NCI-H2227 (cell line): ENCODE data around the gene RPS13.
"Not testable (repeated sequence)": the region's sequence is repeated elsewhere in the genome, so short reads cannot be mapped to it uniquely, and the experiment has no call there.

Source experiments
- DNase-seq: peaks from one replicate; lab custom pipeline; 2025; ENCODE audit not compliant: unreplicated experiment; lab: John Stamatoyannopoulos, UW

The RPS13 gene

DNA sequence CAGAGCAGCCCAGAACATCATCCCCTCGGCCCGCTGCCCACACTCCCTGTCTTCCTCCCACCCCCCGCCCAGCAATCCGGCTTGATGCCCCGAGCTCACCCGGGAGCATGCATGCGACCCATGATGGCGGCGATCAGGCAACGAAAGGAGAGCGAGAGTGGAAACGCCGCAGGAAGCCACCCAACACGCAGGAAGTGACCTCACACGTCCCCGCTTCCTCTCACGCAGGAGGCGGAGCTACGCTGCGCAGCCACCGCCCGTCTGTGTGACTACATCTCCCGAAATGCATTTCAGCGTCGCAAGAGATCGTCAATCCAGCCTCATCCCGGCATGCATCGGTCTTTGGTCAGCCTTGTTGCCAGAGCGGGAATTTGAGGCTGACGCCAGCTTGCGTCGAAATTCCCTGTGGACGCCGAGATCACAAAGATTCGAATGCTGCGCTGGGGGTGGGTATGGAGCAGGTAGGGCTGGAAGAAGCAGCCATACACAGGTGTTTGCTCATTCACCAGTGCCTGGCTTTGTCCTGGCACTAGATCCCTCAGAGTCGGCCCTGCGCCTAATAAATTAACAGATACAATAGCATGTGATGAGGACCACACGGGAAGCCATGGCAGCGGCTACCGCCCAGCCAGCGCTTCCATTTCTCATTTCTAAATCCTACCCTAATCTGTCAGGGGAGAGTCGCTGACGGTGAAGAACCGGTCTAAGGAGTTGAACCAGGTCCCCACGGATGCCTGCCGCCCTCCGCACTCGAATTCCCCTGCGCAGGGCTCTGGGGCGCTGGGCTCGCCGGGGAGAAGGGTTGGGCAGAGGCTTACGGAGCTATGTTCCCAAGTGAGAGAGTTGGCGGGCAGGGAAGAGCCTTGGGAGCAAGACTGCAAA, at the start of gene RPS13:
Gene RPS13, minus strand, starts transcription at position 148 of the 882 bp plus-strand sequence. Its CDS starts 26 bp downstream, at position 122.
- DNase-seq: peak; percentile 99

- no peak for DNase-seq
Observed at GRCh38 chr11:17121981-17122380, 44.5 kb upstream of the RPS13 start.

GRCh38 chr11:17117262-17117661, 39.8 kb upstream of the RPS13 start:
- DNase-seq: no peak

DNA sequence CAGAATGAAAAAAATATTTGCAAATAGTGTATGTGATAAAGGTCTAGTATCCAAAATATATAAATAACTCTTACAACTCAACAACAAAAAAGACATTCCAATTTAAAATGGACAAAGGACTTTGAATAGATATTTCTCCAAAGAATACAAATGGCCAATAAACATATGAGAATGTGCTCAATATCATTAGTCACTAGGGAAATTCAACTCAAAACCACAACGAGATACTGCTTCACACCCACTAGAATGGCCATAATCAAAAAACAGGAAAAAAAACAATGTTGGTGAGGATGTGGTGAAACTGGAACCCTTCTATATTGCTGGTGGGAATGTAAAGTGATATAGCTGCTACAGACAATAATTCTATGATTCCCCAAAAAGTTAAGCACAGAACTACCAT, 38.6 kb upstream of the RPS13 start:
- DNase-seq: no peak

GRCh38 chr11:17107745-17108144, 30.3 kb upstream of the RPS13 start:
- DNase-seq: peak; percentile 3

DNA sequence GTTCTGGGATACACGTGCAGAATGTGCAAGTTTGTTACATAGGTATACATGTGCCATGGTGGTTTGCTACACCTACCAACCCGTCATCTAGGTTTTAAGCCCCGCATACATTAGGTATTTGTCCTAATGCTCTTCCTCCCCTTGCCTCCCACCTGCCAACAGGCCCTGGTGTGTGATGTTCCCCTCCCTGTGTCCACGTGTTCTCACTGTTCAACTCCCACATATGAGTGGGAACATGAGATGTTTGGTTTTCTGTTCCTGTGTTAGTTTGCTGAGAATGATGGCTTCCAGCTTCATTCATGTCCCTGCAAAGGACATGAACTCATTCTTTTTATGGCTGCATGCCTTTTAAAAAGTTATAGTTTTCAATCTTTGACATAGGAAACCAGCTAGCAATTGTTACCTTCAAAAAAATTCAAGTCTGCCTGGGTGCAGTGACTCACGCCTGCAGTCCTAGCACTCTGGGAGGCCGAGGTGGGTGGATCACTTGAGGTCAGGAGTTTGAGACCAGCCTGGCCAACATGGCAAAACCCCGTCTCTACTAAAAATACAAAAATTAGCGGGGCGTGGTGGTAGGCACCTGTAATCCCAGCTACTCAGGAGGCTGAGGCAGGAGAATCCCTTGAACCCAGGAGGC, 28.1 kb upstream of the RPS13 start:
- DNase-seq: not testable (repeated sequence)

- no peak for DNase-seq
Observed at GRCh38 chr11:17102462-17102861, 25.0 kb upstream of the RPS13 start.

GRCh38 chr11:17098658-17099057, 21.2 kb upstream of the RPS13 start:
- no peak for DNase-seq

- no peak for DNase-seq
Observed at GRCh38 chr11:17098038-17098437, 20.6 kb upstream of the RPS13 start.

DNA sequence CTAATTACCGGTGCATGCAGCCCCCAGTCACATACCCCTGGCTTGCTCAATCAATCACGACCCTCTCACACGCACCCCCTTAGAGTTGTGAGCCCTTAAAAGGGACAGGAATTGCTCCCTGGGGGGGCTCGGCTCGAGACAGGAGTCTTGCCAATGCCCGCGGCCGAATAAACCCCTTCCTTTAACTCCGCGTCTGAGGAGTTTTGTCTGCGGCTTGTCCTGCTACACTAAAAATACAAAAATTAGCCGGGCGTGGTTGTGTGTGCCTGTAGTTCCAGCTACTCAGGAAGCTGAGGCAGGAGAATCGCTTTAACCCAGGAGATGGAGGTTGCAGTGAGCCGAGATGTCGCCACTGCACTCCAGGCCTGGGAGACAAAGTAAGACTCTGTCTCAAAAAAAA, 8.5 kb upstream of the RPS13 start:
- DNase-seq: not testable (repeated sequence)

- DNase-seq: peak; percentile 72
Observed at GRCh38 chr11:17077240-17077519, 287 bp downstream of the RPS13 start.

- DNase-seq: no peak
Observed at GRCh38 chr11:17076517-17077239, 789 bp downstream of the RPS13 start.

GRCh38 chr11:17075506-17075905, 2.0 kb downstream of the RPS13 start:
- DNase-seq: no peak

DNA sequence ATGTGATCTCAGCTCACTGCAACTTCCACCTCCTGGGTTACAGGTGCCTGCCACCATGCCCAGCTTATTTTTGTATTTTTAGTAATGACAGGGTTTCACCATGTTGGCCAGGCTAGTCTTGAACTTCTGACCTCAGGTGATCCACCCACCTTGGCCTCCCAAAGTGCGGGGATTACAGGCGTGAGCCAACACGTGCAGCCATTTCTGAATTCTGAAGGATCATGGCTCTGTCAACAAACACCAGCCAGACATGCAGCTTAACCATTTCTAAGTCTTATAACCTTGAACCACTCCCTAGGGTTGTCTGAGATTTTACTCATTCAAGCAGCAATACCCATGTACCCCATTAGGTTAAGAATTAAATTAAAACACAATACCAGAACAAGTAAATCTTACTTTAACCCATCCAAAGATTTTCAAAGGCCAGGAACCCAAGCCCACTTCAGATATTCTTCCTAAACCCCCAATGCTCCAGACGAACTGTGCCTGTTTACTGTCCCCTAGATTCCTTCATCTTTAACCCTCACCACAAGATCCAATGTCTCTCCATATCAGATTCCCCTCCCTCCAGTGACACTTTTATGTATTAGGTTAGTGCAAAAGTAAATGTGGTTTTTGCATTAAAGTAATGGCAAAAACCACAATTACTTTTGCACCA, 4.0 kb downstream of the RPS13 start:
- DNase-seq: no peak

DNA sequence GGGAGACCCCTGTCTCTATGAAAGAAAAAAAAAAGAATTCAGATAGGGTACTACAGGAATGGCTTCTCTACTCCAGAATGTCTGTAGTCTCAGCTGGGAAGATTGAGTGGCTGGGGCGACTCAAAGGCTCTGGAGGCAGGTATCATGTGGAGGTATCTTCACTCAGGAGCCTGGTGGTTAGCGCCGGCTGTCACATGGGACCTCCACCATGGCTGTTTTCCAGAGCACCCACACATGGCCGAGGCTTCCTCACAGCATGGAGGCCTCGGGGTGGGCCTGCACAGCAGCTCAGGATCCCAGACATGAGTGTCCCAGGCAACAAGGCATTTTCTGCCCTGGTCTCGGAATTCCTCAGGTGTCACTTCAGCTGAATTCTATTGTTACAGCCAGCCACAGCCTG, 10.1 kb downstream of the RPS13 start:
- DNase-seq: no peak

DNA sequence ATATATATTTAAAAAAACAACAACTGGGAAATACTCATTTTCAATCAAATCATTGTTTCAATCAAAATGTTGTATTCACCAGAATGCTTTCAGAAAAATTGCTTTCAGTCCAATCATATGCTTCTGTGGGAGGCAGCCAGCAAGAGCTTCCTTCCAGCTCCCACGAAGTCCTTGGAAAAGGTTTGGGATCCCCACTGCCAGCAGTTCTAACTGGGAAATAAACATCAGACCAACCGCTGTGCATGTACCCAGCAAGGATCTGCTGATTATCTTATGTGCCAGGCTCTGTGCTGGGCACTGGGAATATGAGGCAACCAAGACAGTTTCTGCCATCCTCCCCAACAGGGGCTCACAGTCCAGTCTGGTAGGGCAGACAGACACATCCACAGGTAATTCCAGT, 10.8 kb downstream of the RPS13 start:
- DNase-seq: no peak

GRCh38 chr11:17063171-17064002, 14.1 kb downstream of the RPS13 start:
- peak; percentile 71 for DNase-seq

DNA sequence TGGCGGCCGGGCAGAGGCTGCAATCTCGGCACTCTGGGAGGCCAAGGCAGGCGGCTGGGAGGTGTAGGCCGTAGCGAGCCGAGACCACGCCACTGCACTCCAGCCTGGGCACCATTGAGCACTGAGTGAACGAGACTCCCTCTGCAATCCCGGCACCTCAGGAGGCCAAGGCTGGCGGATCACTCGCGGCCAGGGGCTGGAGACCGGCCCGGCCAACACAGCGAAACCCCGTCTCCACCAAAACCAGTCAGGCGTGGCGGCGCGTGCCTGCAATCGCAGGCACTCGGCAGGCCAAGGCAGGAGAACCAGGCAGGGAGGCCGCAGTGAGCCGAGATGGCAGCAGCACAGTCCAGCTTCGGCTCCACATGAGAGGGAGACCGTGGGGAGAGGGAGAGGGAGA, 26.3 kb downstream of the RPS13 start:
- not testable (repeated sequence) for DNase-seq

- not testable (repeated sequence) for DNase-seq
Observed at GRCh38 chr11:17048491-17048890, 29.0 kb downstream of the RPS13 start.

GRCh38 chr11:17046690-17047089, 30.8 kb downstream of the RPS13 start:
- DNase-seq: no peak
